GM23338 (cell line): ENCODE results near the gene RIOK2. TPM values are rescaled to one million over a fixed set of nuclear protein-coding genes. Genes with fewer than 3 reads are reported as not detected.

Experiments used
- ATAC-seq: fragments of 200-7000 bp; cut with Tn5 transposase; 3 replicates; pipeline ENCODE4 v1.9.1; 2020
- DNase-seq: peaks from one replicate; pipeline ENCODE4 v3.0.0-alpha.2; 2015; ENCODE audit warnings: low spot score
- H2AFZ ChIP-seq: fragments of 200-600 bp; sonication (generic); 2 replicates; pipeline ENCODE4 v1.8.0; 2016; ENCODE audit warnings: antibody characterized with exemption, mild to moderate bottlenecking, moderate library complexity
- H3F3A ChIP-seq: fragments of 200-600 bp; sonication (generic); replicated peaks from 2 replicates; pipeline ENCODE4 v1.8.0; 2017; ENCODE audit warnings: antibody characterized with exemption, mixed run types, low read depth
- H3K27ac ChIP-seq: fragments of 200-600 bp; sonication (generic); 2 replicates; pipeline ENCODE4 v1.6.1; 2016; ENCODE audit warnings: low read depth
- H3K27me3 ChIP-seq: fragments of 200-600 bp; sonication (generic); 2 replicates; pipeline ENCODE4 v1.8.0; 2016; ENCODE audit warnings: mild to moderate bottlenecking, mixed run types, moderate library complexity; ENCODE audit not compliant: insufficient read depth
- H3K36me3 ChIP-seq: fragments of 200-600 bp; sonication (generic); 2 replicates; pipeline ENCODE4 v1.8.0; 2016; ENCODE audit warnings: mild to moderate bottlenecking; ENCODE audit not compliant: insufficient read depth
- H3K4me1 ChIP-seq: fragments of 200-600 bp; sonication (generic); 2 replicates; pipeline ENCODE4 v1.8.0; 2016; ENCODE audit warnings: mild to moderate bottlenecking, moderate library complexity; ENCODE audit not compliant: insufficient read depth
- H3K4me2 ChIP-seq: fragments of 200-600 bp; sonication (generic); 2 replicates; pipeline ENCODE4 v1.7.1; 2017; ENCODE audit warnings: mixed run types
- H3K4me3 ChIP-seq: fragments of 200-600 bp; sonication (generic); 2 replicates; pipeline ENCODE4 v1.6.1; 2016; ENCODE audit warnings: mixed run types
- H3K79me2 ChIP-seq: fragments of 200-600 bp; sonication (generic); replicated peaks from 2 replicates; pipeline ENCODE4 v1.8.0; 2017; ENCODE audit warnings: mild to moderate bottlenecking; ENCODE audit not compliant: insufficient read depth
- H3K9me2 ChIP-seq: fragments of 200-600 bp; sonication (generic); 2 replicates; pipeline ENCODE4 v1.8.0; 2017; ENCODE audit not compliant: insufficient read depth
- H4K20me1 ChIP-seq: fragments of 200-600 bp; sonication (generic); replicated peaks from 2 replicates; pipeline ENCODE4 v1.8.0; 2017; ENCODE audit warnings: mild to moderate bottlenecking; ENCODE audit not compliant: insufficient read depth
- H3K27ac Mint-ChIP-seq: 2 replicates; pipeline ENCODE4 v1.8.0; 2020; ENCODE audit warnings: inconsistent platforms, mild to moderate bottlenecking, moderate library complexity, mixed read lengths
- H3K27me3 Mint-ChIP-seq: 3 replicates; pipeline ENCODE4 v1.8.0; 2022; ENCODE audit warnings: low read depth, mild to moderate bottlenecking, moderate library complexity, mixed read lengths, inconsistent platforms; ENCODE audit not compliant: insufficient read depth, poor library complexity
- H3K36me3 Mint-ChIP-seq: 3 replicates; pipeline ENCODE4 v1.8.0; 2021; ENCODE audit warnings: low read depth, mild to moderate bottlenecking, inconsistent platforms, moderate library complexity, mixed read lengths
- H3K4me1 Mint-ChIP-seq: 3 replicates; pipeline ENCODE4 v1.8.0; 2020; ENCODE audit warnings: mild to moderate bottlenecking, inconsistent platforms, mixed read lengths
- H3K4me3 Mint-ChIP-seq: 3 replicates; pipeline ENCODE4 v1.8.0; 2021; ENCODE audit warnings: moderate library complexity, mild to moderate bottlenecking, inconsistent platforms, mixed read lengths
- H3K9me3 Mint-ChIP-seq: 3 replicates; pipeline ENCODE4 v1.8.0; 2020; ENCODE audit warnings: moderate library complexity, mild to moderate bottlenecking, inconsistent platforms, mixed read lengths
- CREB1 ChIP-seq: fragments of 250-450 bp; sonication (Bioruptor Pico); IDR thresholded peaks from 2 replicates; pipeline ENCODE4 v1.5.0; 2020; ENCODE audit warnings: low read depth, mild to moderate bottlenecking, moderate library complexity
- EZH2 ChIP-seq: fragments of 200-600 bp; sonication (generic); IDR thresholded peaks from one replicate; pipeline ENCODE4 v1.8.0; 2017; ENCODE audit warnings: antibody characterized with exemption, mild to moderate bottlenecking, low read depth; ENCODE audit not compliant: unreplicated experiment
- EZH2phosphoT487 ChIP-seq: fragments of 200-600 bp; sonication (generic); IDR thresholded peaks from one replicate; pipeline ENCODE4 v1.8.1; 2018; ENCODE audit warnings: antibody characterized with exemption; ENCODE audit not compliant: unreplicated experiment
- JUNB ChIP-seq: IDR thresholded peaks from one replicate; pipeline ENCODE4 v1.6.1; 2016; ENCODE audit warnings: antibody characterized with exemption; ENCODE audit not compliant: unreplicated experiment
- NANOG ChIP-seq: IDR thresholded peaks from 2 replicates; pipeline ENCODE4 v1.6.1; 2016; ENCODE audit warnings: antibody characterized with exemption, borderline replicate concordance
- POLR2AphosphoS5 ChIP-seq: IDR thresholded peaks from 2 replicates; pipeline ENCODE4 v1.6.1; 2016; ENCODE audit warnings: antibody characterized with exemption, low read depth
- STAT1 ChIP-seq: IDR thresholded peaks from one replicate; pipeline ENCODE4 v1.6.1; 2016; ENCODE audit warnings: antibody characterized with exemption; ENCODE audit not compliant: unreplicated experiment
- ZNF114 ChIP-seq: fragments of 250-450 bp; sonication (Bioruptor Pico); IDR thresholded peaks from 2 replicates; pipeline ENCODE4 v1.5.0; 2020; ENCODE audit warnings: mild to moderate bottlenecking, moderate library complexity
- ZNF331 ChIP-seq: fragments of 250-450 bp; sonication (Bioruptor Pico); IDR thresholded peaks from 2 replicates; pipeline ENCODE4 v1.5.0; 2020; ENCODE audit warnings: low read depth, mild to moderate bottlenecking, moderate library complexity
- polyA plus RNA-seq: library from polyadenylated mRNA; unstranded; fragments of >200 nt; fragmentation: Nextera tagmentation; extraction: Ambion mirVana; gene quantifications from 2 replicates; pipeline ENCODE4 v1.2.1, GENCODE V29; 2016
- total RNA-seq: library from RNA; depleted of rRNA; stranded (reverse); fragments of >200 nt; shearing (Covaris generic); gene quantifications from 2 replicates; pipeline ENCODE4 v1.2.3, GENCODE V29; 2014
- TF ChIP-seq, protein P1 (sequence below), 2 experiments: fragments of 200-600 bp in 1 of 2; sonication (generic) in 1 of 2; conservative IDR thresholded peaks; 2 replicates each; pipeline versions ENCODE4 v1.5.1 to v1.6.1; 2016 to 2017; ENCODE audit warnings: antibody characterized with exemption in 2 of 2, low read depth in 2 of 2, mild to moderate bottlenecking in 2 of 2, moderate library complexity in 1 of 2
- TF ChIP-seq, protein P2 (sequence below): IDR thresholded peaks from 2 replicates; pipeline ENCODE4 v1.6.1; 2016; ENCODE audit warnings: antibody characterized with exemption
- TF ChIP-seq, protein P3 (sequence below): fragments of 250-450 bp; sonication (Bioruptor Pico); IDR thresholded peaks from 2 replicates; pipeline ENCODE4 v1.5.0; 2020; ENCODE audit warnings: mild to moderate bottlenecking, moderate library complexity

The RIOK2 gene
- total and polyA plus RNA-seq, 2 experiments from 2014 or later = 22.9 to 47.6 TPM

DNA sequence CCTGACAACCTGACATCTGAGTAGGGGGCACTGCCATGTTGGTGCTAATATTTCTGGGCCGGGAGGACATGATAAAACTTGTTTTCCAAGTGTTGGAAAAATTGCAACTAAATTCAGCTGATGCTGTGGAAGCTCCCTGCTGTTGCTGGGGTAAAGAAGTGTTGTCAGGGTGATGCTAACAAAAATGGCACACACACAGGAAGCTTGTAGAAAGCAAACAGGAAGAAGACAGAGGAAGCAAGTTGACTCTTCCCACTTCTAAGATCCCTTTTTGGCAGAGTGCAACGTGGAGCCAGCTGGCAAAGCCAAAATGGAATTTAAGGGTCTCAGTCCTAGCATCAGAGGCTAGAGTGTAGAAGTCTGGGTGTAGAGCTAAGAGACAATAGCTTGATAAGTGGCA is 11.3 kb upstream of the RIOK2 start:
- no peak overlapping the region for H3K27ac ChIP-seq
- H3K79me2 ChIP-seq = no peaks in the 10 kb centered on the region
- H3K9me2 ChIP-seq = no peaks in the 10 kb centered on the region
- H3K4me3 ChIP-seq = no peak overlapping the region
- H4K20me1 ChIP-seq = no peaks in the 10 kb centered on the region
- H3K9me3 Mint-ChIP-seq = peaks cover 9% of the 10 kb centered on the region; the same call in 1 of the 3 replicates
- H3K4me1 ChIP-seq = no peaks in the 10 kb centered on the region; the same call in 1 of the 2 replicates
- peaks cover 4% of the 10 kb centered on the region for H3K27me3 Mint-ChIP-seq
- H2AFZ ChIP-seq = no peak overlapping the region
- ATAC-seq (no peak), DNase-seq (no peak)
- H3F3A ChIP-seq = no peaks in the 10 kb centered on the region
- H3K36me3 Mint-ChIP-seq = peaks cover 6% of the 10 kb centered on the region
- no peak overlapping the region for H3K4me2 ChIP-seq
- no peak overlapping the region for H3K27ac Mint-ChIP-seq
- TF ChIP-seq CREB1 = no peak
- TF ChIP-seq, protein P1, sequence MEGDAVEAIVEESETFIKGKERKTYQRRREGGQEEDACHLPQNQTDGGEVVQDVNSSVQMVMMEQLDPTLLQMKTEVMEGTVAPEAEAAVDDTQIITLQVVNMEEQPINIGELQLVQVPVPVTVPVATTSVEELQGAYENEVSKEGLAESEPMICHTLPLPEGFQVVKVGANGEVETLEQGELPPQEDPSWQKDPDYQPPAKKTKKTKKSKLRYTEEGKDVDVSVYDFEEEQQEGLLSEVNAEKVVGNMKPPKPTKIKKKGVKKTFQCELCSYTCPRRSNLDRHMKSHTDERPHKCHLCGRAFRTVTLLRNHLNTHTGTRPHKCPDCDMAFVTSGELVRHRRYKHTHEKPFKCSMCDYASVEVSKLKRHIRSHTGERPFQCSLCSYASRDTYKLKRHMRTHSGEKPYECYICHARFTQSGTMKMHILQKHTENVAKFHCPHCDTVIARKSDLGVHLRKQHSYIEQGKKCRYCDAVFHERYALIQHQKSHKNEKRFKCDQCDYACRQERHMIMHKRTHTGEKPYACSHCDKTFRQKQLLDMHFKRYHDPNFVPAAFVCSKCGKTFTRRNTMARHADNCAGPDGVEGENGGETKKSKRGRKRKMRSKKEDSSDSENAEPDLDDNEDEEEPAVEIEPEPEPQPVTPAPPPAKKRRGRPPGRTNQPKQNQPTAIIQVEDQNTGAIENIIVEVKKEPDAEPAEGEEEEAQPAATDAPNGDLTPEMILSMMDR (conservative IDR thresholded peaks at IDR 0.05; ENCODE audit: low read depth in 2 of 2) = no peak
- no peak overlapping the region for H3K4me3 Mint-ChIP-seq
- no peaks in the 10 kb centered on the region for H3K36me3 ChIP-seq
- H3K27me3 ChIP-seq = no peaks in the 10 kb centered on the region
- H3K4me1 Mint-ChIP-seq = peaks cover 9% of the 10 kb centered on the region

DNA sequence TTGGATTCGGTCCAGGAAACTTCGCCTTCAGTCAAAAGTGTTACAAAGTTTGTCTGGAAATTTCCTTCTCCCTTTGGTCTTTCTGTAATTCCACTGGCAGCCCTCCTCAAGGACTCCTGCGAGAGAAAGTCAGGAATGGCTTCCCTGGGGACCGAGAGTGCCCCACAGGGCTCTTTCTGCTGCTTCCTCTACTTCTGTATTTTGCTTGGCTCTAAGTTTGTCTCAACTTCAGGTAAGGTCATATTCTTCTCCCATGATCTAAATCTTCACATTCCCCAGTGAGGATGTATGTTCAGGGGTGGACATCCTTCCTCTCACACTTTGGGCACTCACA is 10.3 kb upstream of the RIOK2 start:
- DNase-seq = no peak
- H3K36me3 ChIP-seq = no peaks in the 10 kb centered on the region
- no peaks in the 10 kb centered on the region for H3K79me2 ChIP-seq
- no peak overlapping the region for H3K27ac Mint-ChIP-seq
- no peaks in the 10 kb centered on the region for H3K9me2 ChIP-seq
- H3K4me1 Mint-ChIP-seq = peaks cover 9% of the 10 kb centered on the region
- no peak overlapping the region for H3K4me2 ChIP-seq
- H3K4me3 ChIP-seq = no peak overlapping the region
- H3K4me1 ChIP-seq = no peaks in the 10 kb centered on the region; the same call in 1 of the 2 replicates
- H2AFZ ChIP-seq = no peak overlapping the region
- no peak for ATAC-seq
- H4K20me1 ChIP-seq = no peaks in the 10 kb centered on the region
- no peaks in the 10 kb centered on the region for H3K27me3 ChIP-seq
- no peak overlapping the region for H3K27ac ChIP-seq
- H3K4me3 Mint-ChIP-seq = no peak overlapping the region
- peaks cover 6% of the 10 kb centered on the region for H3K36me3 Mint-ChIP-seq
- peaks cover 4% of the 10 kb centered on the region for H3K27me3 Mint-ChIP-seq
- H3F3A ChIP-seq = no peaks in the 10 kb centered on the region
- peaks cover 10% of the 10 kb centered on the region; the same call in 1 of the 3 replicates for H3K9me3 Mint-ChIP-seq
- TF ChIP-seq, protein P2, sequence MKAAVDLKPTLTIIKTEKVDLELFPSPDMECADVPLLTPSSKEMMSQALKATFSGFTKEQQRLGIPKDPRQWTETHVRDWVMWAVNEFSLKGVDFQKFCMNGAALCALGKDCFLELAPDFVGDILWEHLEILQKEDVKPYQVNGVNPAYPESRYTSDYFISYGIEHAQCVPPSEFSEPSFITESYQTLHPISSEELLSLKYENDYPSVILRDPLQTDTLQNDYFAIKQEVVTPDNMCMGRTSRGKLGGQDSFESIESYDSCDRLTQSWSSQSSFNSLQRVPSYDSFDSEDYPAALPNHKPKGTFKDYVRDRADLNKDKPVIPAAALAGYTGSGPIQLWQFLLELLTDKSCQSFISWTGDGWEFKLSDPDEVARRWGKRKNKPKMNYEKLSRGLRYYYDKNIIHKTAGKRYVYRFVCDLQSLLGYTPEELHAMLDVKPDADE = no peak
- TF ChIP-seq NANOG = no peak
- TF ChIP-seq CREB1 = no peak
- no peak for TF ChIP-seq JUNB
- TF ChIP-seq STAT1 = no peak
- TF ChIP-seq EZH2phosphoT487 = no peak
- TF ChIP-seq POLR2AphosphoS5 = no peak
- no peak for TF ChIP-seq ZNF331 (CRISPR knock-in tag)
- TF ChIP-seq, protein P1 (conservative IDR thresholded peaks at IDR 0.05; ENCODE audit: low read depth in 2 of 2) = no peak
- no peak for TF ChIP-seq ZNF114 (CRISPR knock-in tag)
- TF ChIP-seq, protein P3, sequence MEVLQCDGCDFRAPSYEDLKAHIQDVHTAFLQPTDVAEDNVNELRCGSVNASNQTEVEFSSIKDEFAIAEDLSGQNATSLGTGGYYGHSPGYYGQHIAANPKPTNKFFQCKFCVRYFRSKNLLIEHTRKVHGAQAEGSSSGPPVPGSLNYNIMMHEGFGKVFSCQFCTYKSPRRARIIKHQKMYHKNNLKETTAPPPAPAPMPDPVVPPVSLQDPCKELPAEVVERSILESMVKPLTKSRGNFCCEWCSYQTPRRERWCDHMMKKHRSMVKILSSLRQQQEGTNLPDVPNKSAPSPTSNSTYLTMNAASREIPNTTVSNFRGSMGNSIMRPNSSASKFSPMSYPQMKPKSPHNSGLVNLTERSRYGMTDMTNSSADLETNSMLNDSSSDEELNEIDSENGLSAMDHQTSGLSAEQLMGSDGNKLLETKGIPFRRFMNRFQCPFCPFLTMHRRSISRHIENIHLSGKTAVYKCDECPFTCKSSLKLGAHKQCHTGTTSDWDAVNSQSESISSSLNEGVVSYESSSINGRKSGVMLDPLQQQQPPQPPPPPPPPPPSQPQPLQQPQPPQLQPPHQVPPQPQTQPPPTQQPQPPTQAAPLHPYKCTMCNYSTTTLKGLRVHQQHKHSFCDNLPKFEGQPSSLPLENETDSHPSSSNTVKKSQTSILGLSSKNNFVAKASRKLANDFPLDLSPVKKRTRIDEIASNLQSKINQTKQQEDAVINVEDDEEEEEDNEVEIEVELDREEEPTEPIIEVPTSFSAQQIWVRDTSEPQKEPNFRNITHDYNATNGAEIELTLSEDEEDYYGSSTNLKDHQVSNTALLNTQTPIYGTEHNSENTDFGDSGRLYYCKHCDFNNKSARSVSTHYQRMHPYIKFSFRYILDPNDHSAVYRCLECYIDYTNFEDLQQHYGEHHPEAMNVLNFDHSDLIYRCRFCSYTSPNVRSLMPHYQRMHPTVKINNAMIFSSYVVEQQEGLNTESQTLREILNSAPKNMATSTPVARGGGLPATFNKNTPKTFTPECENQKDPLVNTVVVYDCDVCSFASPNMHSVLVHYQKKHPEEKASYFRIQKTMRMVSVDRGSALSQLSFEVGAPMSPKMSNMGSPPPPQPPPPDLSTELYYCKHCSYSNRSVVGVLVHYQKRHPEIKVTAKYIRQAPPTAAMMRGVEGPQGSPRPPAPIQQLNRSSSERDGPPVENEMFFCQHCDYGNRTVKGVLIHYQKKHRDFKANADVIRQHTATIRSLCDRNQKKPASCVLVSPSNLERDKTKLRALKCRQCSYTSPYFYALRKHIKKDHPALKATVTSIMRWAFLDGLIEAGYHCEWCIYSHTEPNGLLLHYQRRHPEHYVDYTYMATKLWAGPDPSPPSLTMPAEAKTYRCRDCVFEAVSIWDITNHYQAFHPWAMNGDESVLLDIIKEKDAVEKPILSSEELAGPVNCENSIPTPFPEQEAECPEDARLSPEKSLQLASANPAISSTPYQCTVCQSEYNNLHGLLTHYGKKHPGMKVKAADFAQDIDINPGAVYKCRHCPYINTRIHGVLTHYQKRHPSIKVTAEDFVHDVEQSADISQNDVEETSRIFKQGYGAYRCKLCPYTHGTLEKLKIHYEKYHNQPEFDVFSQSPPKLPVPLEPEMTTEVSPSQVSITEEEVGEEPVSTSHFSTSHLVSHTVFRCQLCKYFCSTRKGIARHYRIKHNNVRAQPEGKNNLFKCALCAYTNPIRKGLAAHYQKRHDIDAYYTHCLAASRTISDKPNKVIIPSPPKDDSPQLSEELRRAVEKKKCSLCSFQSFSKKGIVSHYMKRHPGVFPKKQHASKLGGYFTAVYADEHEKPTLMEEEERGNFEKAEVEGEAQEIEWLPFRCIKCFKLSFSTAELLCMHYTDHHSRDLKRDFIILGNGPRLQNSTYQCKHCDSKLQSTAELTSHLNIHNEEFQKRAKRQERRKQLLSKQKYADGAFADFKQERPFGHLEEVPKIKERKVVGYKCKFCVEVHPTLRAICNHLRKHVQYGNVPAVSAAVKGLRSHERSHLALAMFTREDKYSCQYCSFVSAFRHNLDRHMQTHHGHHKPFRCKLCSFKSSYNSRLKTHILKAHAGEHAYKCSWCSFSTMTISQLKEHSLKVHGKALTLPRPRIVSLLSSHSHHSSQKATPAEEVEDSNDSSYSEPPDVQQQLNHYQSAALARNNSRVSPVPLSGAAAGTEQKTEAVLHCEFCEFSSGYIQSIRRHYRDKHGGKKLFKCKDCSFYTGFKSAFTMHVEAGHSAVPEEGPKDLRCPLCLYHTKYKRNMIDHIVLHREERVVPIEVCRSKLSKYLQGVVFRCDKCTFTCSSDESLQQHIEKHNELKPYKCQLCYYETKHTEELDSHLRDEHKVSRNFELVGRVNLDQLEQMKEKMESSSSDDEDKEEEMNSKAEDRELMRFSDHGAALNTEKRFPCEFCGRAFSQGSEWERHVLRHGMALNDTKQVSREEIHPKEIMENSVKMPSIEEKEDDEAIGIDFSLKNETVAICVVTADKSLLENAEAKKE (CRISPR knock-in tag) = no peak
- no peak for TF ChIP-seq EZH2
